ENCODE measurements around the gene DKK1.

Gene DKK1

DNA sequence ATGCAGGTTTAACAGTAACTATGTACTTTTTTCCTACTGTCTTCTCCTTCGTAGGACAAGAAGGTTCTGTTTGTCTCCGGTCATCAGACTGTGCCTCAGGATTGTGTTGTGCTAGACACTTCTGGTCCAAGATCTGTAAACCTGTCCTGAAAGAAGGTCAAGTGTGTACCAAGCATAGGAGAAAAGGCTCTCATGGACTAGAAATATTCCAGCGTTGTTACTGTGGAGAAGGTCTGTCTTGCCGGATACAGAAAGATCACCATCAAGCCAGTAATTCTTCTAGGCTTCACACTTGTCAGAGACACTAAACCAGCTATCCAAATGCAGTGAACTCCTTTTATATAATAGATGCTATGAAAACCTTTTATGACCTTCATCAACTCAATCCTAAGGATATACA is 2.4 kb downstream of the DKK1 start:
- H3K4me3 ChIP-seq (replicated peaks; ENCODE audit: low read depth, low read length), result peak overlapping the region; percentile 84
- no peak for DNase-seq (ENCODE audit: low read depth)
- TF ChIP-seq, protein P1, sequence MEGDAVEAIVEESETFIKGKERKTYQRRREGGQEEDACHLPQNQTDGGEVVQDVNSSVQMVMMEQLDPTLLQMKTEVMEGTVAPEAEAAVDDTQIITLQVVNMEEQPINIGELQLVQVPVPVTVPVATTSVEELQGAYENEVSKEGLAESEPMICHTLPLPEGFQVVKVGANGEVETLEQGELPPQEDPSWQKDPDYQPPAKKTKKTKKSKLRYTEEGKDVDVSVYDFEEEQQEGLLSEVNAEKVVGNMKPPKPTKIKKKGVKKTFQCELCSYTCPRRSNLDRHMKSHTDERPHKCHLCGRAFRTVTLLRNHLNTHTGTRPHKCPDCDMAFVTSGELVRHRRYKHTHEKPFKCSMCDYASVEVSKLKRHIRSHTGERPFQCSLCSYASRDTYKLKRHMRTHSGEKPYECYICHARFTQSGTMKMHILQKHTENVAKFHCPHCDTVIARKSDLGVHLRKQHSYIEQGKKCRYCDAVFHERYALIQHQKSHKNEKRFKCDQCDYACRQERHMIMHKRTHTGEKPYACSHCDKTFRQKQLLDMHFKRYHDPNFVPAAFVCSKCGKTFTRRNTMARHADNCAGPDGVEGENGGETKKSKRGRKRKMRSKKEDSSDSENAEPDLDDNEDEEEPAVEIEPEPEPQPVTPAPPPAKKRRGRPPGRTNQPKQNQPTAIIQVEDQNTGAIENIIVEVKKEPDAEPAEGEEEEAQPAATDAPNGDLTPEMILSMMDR (IDR thresholded peaks at IDR 0.05; ENCODE audit: low read length, missing control alignments), result no peak

DNA sequence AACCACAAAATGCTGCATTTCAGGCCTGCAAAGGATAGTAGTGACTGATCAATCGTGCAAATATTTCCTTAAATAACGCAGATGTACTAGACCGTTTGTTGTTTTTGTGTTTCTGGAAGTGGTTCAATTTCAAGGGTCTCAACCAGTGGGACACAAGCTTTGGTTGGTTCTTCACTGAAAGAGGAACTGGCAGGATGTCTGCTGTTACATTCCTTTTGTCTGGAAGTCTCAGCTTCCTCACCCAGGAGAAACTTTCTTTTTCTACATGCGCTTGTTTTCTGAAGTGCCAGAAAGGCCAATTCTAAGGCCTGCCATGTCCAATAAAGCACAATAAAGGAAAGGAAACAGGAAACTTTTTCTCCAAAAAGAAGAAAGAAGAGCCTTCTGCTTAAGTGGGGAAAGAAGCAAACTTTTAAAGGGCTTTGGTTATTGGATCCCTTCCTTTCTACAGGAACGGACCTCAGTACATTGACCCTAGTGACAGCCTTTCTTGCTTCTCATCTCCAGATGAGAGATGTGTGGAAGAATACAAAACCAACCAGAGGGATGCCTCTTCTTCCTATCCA is 4.1 kb downstream of the DKK1 start:
- TF ChIP-seq, protein P1 (IDR thresholded peaks at IDR 0.05; ENCODE audit: low read length, missing control alignments), result no peak
- peak; percentile 49 for DNase-seq (ENCODE audit: low read depth)
- H3K4me3 ChIP-seq (replicated peaks; ENCODE audit: low read depth, low read length), result no peak overlapping the region

DNA sequence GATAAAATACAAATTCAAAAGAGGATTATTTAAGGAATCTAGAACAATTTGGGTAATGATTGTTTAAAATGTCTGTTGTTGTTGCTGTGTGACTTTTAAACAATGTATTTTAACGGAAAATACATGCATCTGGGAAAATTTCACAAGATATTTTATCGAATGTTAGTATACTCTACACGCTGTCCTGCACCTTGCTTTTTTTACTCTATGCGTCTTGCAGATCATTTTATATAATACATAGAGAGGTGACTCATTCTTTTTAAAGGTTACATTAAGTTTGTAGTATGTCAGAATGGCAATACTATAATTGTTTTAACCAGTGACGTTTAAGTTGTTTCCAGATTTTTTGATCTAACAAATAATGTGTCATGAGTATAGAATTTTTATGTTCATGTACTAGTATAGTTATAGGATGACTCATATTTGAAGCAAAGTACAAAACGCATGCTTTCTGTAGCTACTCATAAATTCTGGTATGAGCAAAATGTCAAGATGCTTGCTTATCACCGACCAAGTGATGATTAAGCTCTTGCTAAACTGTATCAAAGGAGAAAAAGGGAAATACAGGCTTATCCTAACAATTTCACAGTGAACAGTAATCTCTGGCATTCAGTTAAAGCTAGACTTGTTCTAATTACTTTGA is 4.9 kb downstream of the DKK1 start:
- peak; percentile 96 for DNase-seq (ENCODE audit: low read depth)
- no peak overlapping the region for H3K4me3 ChIP-seq (replicated peaks; ENCODE audit: low read depth, low read length)

DNA sequence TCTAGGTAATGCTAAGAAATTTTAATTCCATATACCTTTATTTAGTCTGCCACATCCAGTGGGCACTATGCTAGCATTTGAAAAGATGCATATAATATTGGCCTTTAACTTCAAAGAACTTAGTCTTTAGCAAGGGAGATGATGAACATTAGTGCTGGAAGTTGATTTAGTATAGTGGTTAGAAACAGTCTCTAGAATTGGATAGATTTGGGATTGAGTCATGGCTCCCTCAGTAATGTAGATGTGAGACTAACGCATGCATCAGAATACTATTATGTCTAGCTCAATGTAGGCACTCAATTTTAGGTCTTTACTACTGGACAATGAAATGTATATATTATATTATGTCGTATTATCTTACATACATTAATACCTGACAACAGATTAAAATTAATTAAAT is 5.8 kb downstream of the DKK1 start:
- no peak for DNase-seq (ENCODE audit: low read depth)
- TF ChIP-seq, protein P1 (IDR thresholded peaks at IDR 0.05; ENCODE audit: low read length, missing control alignments), result no peak
- no peak overlapping the region for H3K4me3 ChIP-seq (replicated peaks; ENCODE audit: low read depth, low read length)

More for the DNA sequence above, 4.9 kb downstream of the DKK1 start:
- TF ChIP-seq, protein P1 (IDR thresholded peaks at IDR 0.05; ENCODE audit: low read length, missing control alignments), result no peak

DNA sequence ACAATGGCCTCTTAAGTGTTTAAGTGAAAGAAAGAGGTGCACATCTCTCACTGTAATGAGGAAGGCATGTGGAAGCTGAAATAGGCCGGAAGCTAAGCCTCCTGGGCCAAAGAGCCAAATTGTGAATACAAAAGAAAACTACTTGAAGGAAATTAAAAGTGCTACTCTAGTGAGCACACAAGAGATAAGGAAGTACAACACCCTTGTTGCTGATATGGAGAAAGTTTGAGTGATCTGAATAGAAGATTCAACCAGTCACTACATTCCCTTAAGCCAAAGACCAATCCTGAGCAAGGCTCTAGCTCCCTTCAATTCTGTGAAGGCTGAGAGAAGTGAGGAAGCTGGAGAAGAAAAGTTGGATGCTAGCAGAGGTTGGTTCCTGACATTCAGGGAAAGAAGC is 8.2 kb downstream of the DKK1 start:
- DNase-seq (ENCODE audit: low read depth), result no peak
- no peak overlapping the region for H3K4me3 ChIP-seq (replicated peaks; ENCODE audit: low read depth, low read length)
- TF ChIP-seq, protein P1 (IDR thresholded peaks at IDR 0.05; ENCODE audit: low read length, missing control alignments), result no peak

DNA sequence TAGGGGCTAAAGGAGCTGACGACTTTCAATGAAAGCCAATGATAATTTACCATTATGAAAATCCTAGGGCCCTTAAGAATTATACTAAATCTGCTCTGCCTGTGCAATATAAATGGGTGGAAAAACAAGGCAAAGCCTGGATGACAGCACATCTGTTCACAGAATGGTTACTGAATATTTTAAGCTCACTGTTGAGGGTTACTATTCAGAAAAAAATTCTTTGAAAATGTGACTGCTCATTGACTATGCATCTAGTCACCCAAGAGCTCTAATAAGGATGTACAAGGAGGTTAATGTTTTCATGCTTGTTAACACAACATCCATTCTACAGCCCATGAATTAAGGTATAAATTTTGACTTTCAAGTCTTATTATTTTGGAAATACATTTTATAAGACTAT is 8.9 kb downstream of the DKK1 start:
- DNase-seq (ENCODE audit: low read depth), result no peak
- H3K4me3 ChIP-seq (replicated peaks; ENCODE audit: low read depth, low read length), result no peak overlapping the region
- TF ChIP-seq, protein P1 (IDR thresholded peaks at IDR 0.05; ENCODE audit: low read length, missing control alignments), result no peak

DNA sequence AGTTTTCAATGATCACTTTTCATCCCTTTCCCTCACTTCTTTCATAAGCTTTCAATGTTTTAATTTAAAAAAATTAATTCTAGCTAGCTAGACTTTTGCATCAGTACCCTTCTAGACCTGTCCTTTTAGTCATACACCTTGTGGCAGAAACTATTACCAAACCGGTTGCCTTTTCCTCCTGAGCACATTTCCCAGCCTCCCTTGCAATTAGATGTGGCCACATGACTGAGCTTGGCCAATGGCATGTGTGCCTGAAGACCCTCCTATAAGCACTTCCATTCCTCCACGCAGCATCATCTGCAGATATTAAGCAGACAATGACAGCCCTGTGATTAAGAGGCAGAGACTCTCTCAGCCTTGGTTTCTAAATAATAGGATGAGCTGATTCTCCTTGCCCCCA is 12.3 kb downstream of the DKK1 start:
- TF ChIP-seq, protein P1 (IDR thresholded peaks at IDR 0.05; ENCODE audit: low read length, missing control alignments), result no peak
- no peak for DNase-seq (ENCODE audit: low read depth)
- H3K4me3 ChIP-seq (replicated peaks; ENCODE audit: low read depth, low read length), result no peak overlapping the region

Data from fibroblast of pulmonary artery (primary cell).